ENCODE data around the gene AMPH. TPM values are rescaled to one million over a fixed set of nuclear protein-coding genes. Genes with fewer than 3 reads are reported as not detected.
"Not testable (repeated sequence)": the region's sequence is repeated elsewhere in the genome, so short reads cannot be mapped to it uniquely, and the experiment has no call there.

The AMPH gene
- total and polyA plus RNA-seq, 2 donors, result 1.3 to 1.4 TPM

DNA sequence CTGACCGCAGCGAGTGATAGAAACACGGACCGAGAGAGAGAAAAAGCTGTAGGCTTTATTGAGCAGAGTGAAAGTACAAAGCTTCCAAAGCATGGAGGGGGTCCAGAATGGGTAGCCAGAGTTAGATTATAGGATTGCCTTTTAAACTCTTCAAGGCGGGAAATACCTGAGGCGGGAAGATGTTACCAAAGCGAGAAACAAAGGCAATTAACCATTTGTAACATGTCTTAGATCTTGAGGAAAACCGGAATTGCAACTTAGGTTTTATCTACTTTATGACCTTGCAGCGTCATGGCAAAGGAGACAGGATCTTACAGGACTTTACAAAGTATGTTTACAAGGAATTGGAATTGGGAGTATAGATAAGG is 295.0 kb downstream of the AMPH start:
- peaks cover 6 to 47% of the 10 kb centered on the region in 2 donors for H3K4me1 ChIP-seq (ENCODE audit: control insufficient read depth in 2 of 2, insufficient read depth in 2 of 2, low read length in 2 of 2)
- not testable (repeated sequence) for H3K4me3 ChIP-seq (ENCODE audit: low read length in 2 of 2); H3K27me3 ChIP-seq (ENCODE audit: control insufficient read depth in 2 of 2, insufficient read depth in 1 of 2, low read length in 1 of 2); H3K9me3 ChIP-seq (ENCODE audit: control insufficient read depth in 2 of 2, insufficient read depth in 1 of 2, low read length in 1 of 2); DNase-seq (ENCODE audit: low read depth in 6 of 9, low spot score in 9 of 9); H3K36me3 ChIP-seq (ENCODE audit: control insufficient read depth in 2 of 2, insufficient read depth in 2 of 2, low read length in 1 of 2)
- peak overlapping the region in 1 of 2 donors; percentile 81 for H3K27ac ChIP-seq (ENCODE audit: low read depth in 1 of 2, low read length in 1 of 2)
- WGBS, result 83% methylated on average over 9 of the region's 9 CpGs

DNA sequence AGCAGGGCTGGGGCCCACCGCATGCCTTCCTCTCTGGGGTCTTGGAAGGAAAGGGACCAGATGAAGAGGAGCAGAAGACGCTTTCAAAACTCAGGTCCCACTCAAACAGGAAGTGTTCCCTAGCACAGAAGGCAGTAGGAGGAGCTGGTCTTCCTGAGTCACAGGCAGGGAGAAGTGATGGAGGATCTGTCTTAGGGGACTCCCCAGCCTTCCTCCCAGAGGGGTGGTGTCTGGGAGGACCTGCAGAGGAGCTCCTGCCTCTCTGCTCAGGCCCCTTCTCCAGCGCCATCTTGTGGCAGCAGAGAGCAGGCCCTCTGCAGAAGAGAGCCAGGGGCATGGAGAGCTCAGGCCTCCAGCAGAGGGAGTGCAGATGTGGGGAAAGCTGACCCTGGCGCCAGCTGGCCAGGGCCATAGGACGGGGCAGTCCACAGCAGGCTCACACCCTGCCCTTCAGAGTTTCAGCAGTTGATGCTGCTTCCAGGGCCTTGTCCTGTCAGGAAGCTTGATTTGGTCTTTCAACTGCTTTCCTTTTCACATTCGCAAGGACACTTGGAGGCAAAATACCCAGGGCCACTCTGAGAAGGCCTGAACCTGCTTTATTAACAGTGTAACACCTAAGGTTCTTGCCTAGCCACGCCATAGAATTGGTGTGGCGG is 295.6 kb downstream of the AMPH start:
- DNase-seq (ENCODE audit: low read depth in 6 of 9, low spot score in 9 of 9), result peak in 6 of 9 donors; percentile 75 to 92 (median 82)
- Histone ChIP-seq H3K27me3 (ENCODE audit: control insufficient read depth in 2 of 2, insufficient read depth in 1 of 2, low read length in 1 of 2) (no peaks in the 10 kb centered on the region), H3K36me3 (ENCODE audit: control insufficient read depth in 2 of 2, insufficient read depth in 2 of 2, low read length in 1 of 2) (no peaks in the 10 kb centered on the region), H3K4me1 (ENCODE audit: control insufficient read depth in 2 of 2, insufficient read depth in 2 of 2, low read length in 2 of 2) (peaks cover 7 to 47% of the 10 kb centered on the region in 2 donors), H3K9me3 (ENCODE audit: control insufficient read depth in 2 of 2, insufficient read depth in 1 of 2, low read length in 1 of 2) (no peaks in the 10 kb centered on the region), H3K27ac (ENCODE audit: low read depth in 1 of 2, low read length in 1 of 2) (peak overlapping the region; percentile 75 to 81), H3K4me3 (ENCODE audit: low read length in 2 of 2) (peak overlapping the region; percentile 15 to 34)
- 42% methylated on average over 8 of the region's 8 CpGs for WGBS

- peak overlapping the region; percentile 15 to 34 for H3K4me3 ChIP-seq (ENCODE audit: low read length in 2 of 2)
- no peaks in the 10 kb centered on the region for H3K27me3 ChIP-seq (ENCODE audit: control insufficient read depth in 2 of 2, insufficient read depth in 1 of 2, low read length in 1 of 2)
- H3K27ac ChIP-seq (ENCODE audit: low read depth in 1 of 2, low read length in 1 of 2), result peak overlapping the region; percentile 75 to 81
- H3K36me3 ChIP-seq (ENCODE audit: control insufficient read depth in 2 of 2, insufficient read depth in 2 of 2, low read length in 1 of 2), result no peaks in the 10 kb centered on the region
- H3K9me3 ChIP-seq (ENCODE audit: control insufficient read depth in 2 of 2, insufficient read depth in 1 of 2, low read length in 1 of 2), result no peaks in the 10 kb centered on the region
- 51% methylated on average over 2 of the region's 2 CpGs for WGBS
- DNase-seq (ENCODE audit: low read depth in 6 of 9, low spot score in 9 of 9), result no peak
- peaks cover 7 to 47% of the 10 kb centered on the region in 2 donors for H3K4me1 ChIP-seq (ENCODE audit: control insufficient read depth in 2 of 2, insufficient read depth in 2 of 2, low read length in 2 of 2)
Measured at GRCh38 chr7:38335128-38335491, 296.1 kb downstream of the AMPH start.

- no peaks in the 10 kb centered on the region for H3K9me3 ChIP-seq (ENCODE audit: control insufficient read depth in 2 of 2, insufficient read depth in 1 of 2, low read length in 1 of 2)
- no peak for DNase-seq (ENCODE audit: low read depth in 6 of 9, low spot score in 9 of 9)
- no peaks in the 10 kb centered on the region for H3K36me3 ChIP-seq (ENCODE audit: control insufficient read depth in 2 of 2, insufficient read depth in 2 of 2, low read length in 1 of 2)
- H3K4me3 ChIP-seq (ENCODE audit: low read length in 2 of 2), result no peak overlapping the region
- H3K27me3 ChIP-seq (ENCODE audit: control insufficient read depth in 2 of 2, insufficient read depth in 1 of 2, low read length in 1 of 2), result no peaks in the 10 kb centered on the region
- peaks cover 7 to 54% of the 10 kb centered on the region in 2 donors for H3K4me1 ChIP-seq (ENCODE audit: control insufficient read depth in 2 of 2, insufficient read depth in 2 of 2, low read length in 2 of 2)
- H3K27ac ChIP-seq (ENCODE audit: low read depth in 1 of 2, low read length in 1 of 2), result no peak overlapping the region
Measured at GRCh38 chr7:38334163-38334562, 297.0 kb downstream of the AMPH start.

All from thymus (tissue), 11 donors.